Effector CD4-positive, alpha-beta T cell (primary cell): ENCODE data around the gene TNIP2.

ENCODE experiments used
- DNase-seq: peaks from one replicate; pipeline ENCODE4 v3.0.0-alpha.2; 2020
- total RNA-seq: gene quantifications from one replicate; lab custom pipeline; 2026; lab: John Stamatoyannopoulos, UW

Gene TNIP2
- 44.3 reads per million, percentile 65 among the genes with 10 or more reads in this experiment for total RNA-seq

DNA sequence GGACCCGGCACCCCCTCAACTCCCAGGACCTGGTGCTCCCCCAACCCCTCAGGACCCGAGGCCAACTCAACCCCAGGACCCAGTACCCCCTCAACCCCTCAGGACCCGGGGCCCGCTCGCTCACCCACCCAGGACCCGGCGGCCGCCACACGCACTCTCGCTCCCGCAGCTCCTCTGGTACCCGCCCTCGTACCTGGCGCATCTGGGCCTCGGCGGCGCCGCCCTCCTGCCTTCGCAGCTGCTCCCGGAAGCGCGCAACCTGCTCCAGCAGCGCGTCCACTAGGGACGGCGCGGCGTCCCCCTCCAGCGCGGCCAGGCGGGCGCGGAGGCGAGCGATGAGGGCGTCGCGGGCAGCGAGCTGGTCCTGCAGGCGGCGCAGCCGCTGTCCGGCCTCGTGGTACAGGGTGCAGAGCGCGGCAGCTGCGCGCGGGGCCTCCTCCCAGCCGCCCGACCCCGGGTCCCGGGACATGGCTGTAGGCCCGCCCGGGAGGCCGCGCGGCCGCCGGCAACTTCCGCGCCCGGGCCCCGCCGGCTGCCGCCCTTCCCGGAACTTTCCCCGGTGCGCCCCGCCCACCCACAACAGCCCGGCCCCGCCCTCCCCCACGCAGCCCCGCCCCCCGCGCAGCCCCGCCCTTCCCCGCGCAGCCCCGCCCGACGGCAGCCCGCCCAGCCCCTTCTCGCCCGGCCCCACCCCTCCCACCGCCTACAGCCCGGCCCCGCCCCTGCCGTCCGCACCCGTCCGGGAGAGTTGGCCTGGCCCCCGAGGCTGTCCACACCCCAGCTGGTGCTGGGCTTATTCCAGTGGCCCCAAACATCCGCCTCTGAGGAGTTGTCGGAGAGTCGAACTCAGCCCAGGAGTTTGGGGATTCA lies at the start of gene TNIP2:
TNIP2 (minus strand) TSS at position 516 of the 870 bp plus-strand sequence; CDS start at position 469, 47 bp downstream.
- DNase-seq: peak; percentile 71

DNA sequence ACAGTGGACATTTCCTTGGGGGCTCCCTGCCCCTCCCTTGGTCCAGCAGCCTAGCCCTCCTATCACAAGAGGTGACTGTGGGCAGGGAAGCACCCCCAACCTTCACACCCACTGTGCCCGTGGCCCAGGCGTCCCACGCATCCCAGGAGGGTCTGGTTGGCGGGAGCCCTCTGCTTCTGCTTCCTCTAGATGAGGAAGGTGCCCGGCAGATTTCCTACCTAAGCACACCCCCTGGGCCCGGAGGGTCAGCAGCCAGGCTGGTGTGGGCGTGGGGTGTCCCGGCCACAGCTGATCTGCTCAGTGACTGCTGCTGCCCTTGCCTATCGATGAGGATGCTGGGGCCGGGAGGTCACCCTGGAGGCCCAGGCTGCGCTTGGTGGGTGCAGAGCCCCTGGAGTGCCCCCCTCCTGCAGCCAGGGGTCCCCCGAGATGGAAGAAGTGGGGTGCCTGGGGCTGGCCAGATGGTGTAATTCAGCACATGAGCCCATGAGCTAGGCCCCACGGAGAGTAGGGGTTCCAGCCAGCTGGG lies 48.9 kb upstream of the TNIP2 start:
- no peak for DNase-seq

DNA sequence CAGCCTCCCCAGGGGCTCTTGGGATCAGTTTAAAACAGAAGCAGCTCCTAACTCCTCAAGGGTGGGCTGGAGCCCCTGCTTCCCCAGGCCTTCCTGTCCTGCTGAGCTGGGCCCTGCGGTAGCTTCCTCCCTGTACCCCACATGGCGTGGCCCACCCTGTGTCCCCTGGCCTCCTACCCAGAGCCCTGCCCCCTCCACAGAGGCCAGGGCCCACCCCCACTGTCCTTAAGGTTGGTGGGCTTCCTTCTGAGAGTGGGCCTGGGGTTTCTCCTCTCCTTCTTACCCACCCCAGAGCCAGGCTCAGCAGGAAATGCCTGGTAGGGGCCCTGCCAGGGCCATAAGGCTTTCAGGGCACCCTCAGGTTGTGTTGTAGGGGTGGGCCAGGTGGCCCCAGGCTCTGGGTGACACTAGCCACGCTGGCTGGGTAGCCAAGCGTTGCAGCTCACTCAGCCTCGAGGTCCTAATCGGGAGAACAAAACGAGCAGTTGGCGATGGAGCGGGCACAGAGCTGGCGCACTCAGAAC lies 48.4 kb upstream of the TNIP2 start:
- no peak for DNase-seq

- no peak for DNase-seq
These were observed 47.7 kb upstream of the TNIP2 start for GRCh38 chr4:2803624-2804448.

GRCh38 chr4:2802618-2803531 lies 46.7 kb upstream of the TNIP2 start:
- DNase-seq: no peak

DNA sequence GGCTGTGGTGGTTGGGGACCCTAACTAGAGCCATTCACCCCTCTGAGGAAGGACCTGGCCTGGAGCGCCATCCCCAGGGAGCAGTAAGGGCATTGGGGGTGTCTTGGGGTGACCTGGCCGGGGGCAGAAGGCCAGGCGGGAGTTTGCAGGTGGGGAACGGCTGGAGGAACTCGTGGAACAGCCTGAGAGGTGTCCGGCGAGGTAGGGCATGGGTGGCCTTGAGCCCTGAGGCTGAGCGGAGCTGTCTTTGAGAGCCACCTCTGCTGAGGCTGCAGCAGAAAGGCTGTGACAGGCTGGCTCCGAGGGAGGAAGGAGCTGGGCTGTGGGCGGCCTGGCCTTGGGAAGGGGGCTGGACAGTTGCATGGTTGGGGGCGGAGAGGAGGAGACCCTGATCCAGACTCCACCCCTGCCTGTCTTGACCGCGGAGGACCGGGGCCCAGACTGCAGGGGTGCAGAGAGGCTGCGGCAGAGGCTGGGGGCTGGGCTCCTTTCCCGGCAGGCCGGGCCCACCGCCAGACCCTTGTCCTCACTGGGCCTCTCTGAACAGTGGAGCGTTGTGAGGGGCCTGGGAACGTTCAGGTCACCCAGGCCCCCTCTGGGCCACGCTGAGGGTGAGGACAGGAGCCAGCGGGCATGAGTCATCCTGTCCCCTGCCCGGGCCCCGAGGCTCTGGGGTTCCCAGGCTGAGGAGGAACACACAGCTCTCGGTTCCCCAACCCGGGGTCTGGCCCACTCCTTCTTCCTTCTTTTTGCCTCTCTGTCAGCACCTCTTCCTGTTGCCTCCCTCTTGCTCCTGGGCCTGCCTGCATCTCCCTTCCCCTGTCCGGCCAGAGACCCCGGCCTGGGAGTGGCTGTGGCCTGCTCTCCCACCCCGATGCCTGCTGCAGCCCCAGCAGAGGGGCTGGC lies 44.8 kb upstream of the TNIP2 start:
- DNase-seq: no peak

GRCh38 chr4:2799971-2800690 lies 44.0 kb upstream of the TNIP2 start:
- DNase-seq: no peak

DNA sequence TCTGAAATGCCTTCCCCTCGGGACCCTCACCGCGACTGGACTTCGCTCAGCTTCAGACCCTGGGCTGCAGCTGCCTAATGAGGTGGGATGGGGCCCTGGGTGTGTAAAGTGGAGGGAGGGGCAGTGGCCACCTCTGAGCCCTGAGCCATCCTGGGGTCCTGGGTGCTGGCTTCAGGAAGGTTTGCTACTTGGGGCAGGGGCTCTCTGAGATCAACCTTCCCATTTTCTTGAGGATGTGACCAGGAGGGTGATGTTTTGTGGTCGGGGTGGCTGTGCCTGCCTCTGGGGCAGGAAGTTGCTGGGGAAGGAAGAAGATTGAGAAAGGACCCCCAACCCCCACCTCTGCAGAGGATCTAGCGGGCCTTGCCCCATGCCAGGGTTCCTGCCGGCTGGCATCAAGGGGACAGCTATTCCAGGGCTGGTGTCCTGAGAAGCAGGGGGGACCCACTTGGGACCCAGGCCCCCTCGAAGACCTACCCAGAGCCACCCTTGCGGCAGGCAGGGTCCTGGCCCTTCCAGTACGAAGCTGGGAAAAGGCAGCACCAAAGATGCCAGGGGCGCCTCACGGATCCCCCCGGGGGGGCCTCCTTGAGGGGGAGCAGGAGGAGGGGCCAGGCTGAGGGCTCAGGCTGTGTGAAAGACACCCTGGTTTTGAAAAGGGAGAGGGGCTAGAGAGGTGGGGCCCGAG lies 43.2 kb upstream of the TNIP2 start:
- DNase-seq: no peak

DNA sequence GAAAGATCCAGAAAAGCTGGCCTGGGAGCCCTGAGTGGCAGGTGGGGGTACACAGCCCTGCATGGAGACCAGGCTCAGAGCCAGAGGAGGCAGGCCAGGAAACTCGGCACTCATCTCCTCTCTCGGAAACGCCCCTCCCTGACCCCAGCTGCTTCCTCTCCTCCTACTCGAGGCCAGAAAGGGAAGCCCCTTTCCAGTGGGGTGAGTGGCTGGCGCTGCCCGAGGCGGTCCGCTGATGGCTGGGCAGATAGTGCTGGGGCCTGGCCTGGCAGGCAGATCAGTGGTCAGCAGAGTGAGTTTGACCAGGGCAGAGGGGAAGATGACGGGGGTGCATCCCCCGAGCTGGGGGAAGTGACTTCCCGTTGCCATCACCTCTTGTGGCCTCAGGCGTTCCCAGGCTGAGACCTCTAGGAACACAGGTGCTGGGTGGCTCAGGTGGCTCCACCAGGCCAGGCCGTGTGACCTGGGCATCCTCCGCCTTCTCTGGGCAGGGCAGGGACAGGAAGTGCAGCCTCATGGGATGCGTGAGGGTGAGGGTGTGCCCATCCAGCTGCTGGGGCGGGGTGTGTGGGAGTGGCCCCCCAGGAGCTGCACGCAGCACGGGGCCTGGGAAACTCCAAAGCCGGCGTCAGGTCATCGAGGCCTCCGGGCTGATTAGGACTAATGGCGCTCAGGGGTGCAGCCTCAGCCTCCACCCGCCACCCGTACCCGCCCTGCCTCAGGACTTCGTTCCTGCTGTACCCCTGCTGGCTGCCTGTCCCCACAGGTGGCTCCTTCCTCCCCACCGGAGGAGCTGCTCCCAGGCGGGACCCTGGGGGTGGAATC lies 42.5 kb upstream of the TNIP2 start:
- peak; percentile 39 for DNase-seq

DNA sequence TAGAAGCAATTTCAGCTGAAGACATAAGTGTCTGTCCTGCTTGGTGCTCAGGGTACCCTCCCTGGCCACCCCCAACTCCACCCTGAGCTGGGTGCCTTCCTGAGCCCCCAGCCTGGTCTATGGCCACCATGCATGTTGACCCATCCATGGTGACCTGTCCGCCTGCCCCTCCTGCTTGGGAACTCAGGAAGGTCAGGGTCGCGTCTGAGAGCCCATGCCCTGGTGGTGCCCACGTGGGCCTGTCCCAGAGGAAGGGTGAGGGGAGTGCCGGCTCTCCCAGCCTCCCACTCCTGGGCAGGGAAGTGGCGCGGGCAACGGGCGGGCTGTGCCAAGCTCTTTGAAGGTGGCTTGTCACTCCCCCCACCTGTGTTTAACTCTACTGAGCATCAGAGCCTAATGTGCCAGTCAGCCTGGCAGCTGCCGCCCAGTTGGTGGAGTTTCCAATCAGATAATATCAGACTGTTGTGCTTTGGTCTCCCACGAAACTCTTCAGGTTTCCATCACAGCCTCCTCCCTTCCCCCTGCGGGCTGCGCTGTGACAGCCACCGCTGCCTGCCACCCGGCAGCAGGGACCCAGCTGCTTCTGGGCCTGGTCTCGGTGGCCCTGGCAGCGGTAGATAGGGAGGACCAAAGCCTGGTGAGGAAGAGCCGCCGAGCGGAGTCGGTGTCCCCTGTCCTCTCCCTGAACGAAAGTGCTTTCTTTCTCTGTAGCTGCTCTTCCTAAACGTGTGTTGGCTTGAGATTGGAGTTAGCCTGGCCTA lies 41.6 kb upstream of the TNIP2 start:
- peak; percentile 40 for DNase-seq

DNA sequence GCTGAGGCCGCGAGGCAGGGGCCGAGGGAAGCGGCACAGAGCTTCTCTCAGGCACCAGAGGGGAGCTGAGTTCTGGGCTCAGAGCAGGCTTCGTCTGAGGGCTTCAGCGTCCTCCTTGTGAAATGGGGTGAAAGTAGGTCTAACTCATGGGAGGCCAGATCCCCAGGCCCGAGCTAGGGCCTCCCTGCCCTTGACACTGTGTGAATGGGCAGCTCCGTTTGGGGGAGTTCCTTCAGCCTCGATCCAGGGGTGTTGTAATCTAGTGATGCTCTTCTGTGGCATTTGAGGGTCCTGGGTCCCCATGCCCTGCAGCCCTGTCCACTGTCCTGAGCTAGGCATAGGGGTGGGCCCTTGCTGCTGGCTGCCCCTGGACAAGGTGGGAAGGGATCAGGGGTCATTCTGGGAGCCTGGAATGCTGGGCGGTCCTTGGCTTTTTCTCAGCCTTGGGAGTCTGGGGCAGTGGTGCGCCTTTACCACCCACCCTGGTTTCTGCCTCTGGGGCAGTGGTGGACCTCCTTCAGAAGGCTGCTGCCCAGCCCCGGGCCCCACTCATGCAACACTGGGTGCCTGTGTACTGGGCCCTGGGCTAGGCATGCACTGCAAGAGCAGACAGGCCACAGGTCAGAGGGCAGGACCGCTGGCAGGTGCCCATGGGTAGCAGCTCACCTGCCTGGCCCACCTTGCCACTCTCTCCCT lies 40.9 kb upstream of the TNIP2 start:
- DNase-seq: no peak

DNA sequence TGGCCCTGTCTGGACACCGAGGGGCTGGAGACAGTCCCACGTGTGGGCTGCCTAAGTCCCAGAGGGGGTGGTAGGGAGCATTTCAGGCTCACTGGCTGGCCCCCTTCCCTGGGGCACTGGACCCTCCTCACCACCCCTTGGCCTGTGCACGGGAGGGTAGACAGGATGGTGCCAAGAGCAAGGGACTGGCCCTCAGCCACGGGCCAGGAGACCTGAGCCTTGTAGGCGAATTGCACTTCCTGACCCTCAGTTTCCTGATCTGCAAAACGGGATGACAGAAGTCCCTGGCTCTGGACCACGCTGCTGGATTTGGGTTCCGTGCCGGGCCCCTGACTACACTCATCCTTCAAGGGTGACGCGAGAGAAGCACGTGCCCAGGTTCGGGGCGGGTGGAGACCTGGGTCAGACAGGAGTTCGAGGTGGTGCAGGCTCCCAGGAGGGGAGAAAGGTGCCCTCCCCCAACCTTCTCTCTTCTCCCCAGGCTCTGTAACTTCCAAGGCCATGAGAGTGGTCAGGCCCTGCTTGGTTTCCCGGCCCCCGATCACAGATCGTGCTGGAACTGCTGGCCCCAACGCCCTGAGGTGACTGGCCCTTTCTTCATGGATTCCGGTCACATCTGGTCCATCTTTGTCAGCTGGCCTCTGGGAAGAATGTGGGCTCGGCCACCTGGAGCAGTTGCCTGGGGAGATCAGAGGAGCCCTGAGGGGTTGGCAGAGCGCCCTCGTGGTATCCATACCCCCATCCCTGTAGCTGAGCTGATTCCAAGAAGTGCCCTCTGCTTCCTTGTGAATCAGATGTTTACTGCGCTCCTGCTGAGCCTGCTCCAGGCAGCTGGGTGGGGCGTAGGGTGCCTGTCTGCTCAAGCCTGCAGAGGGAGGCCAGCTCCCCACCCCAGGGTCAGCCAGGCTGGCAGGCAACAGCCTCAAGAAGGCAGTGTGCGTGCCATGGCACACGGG lies 40.0 kb upstream of the TNIP2 start:
- DNase-seq: no peak

GRCh38 chr4:2795300-2795892 lies 39.3 kb upstream of the TNIP2 start:
- DNase-seq: no peak

- no peak for DNase-seq
These were observed 38.6 kb upstream of the TNIP2 start for GRCh38 chr4:2794486-2795299.
